Ecto neural progenitor cell (in vitro differentiated cells): ENCODE results near the gene STK11IP.

ENCODE experiments used
- DNase-seq: peaks from one replicate; pipeline ENCODE4 v3.0.0-alpha.2; 2018; ENCODE audit warnings: low spot score

The STK11IP gene

GRCh38 chr2:219581346-219581745, 16.3 kb upstream of the STK11IP start:
- no peak for DNase-seq

- DNase-seq, result no peak
Measured at GRCh38 chr2:219591091-219591490, 6.6 kb upstream of the STK11IP start.

- DNase-seq, result no peak
Measured at GRCh38 chr2:219592736-219593135, 4.9 kb upstream of the STK11IP start.

GRCh38 chr2:219593154-219593553, 4.5 kb upstream of the STK11IP start:
- no peak for DNase-seq

- DNase-seq, result no peak
Measured at GRCh38 chr2:219595256-219595655, 2.4 kb upstream of the STK11IP start.

- DNase-seq, result no peak
Measured at GRCh38 chr2:219596954-219597551, 604 bp upstream of the STK11IP start.

GRCh38 chr2:219598308-219599078, 836 bp downstream of the STK11IP start:
- no peak for DNase-seq

GRCh38 chr2:219603771-219604170, 6.1 kb downstream of the STK11IP start:
- no peak for DNase-seq

GRCh38 chr2:219605607-219605954, 7.9 kb downstream of the STK11IP start:
- DNase-seq, result no peak

GRCh38 chr2:219607931-219608330, 10.3 kb downstream of the STK11IP start:
- no peak for DNase-seq

- DNase-seq, result no peak
Measured at GRCh38 chr2:219608399-219608964, 10.8 kb downstream of the STK11IP start.

GRCh38 chr2:219609149-219609750, 11.6 kb downstream of the STK11IP start:
- DNase-seq, result no peak

GRCh38 chr2:219611306-219611705, 13.6 kb downstream of the STK11IP start:
- DNase-seq, result no peak

- DNase-seq, result no peak
Measured at GRCh38 chr2:219611866-219612576, 14.4 kb downstream of the STK11IP start.

- DNase-seq, result no peak
Measured at GRCh38 chr2:219612577-219613286, 15.1 kb downstream of the STK11IP start.

- no peak for DNase-seq
Measured at GRCh38 chr2:219613461-219614070, 15.9 kb downstream of the STK11IP start.

GRCh38 chr2:219614076-219614860, 16.6 kb downstream of the STK11IP start:
- DNase-seq, result no peak

GRCh38 chr2:219615036-219615435, 17.4 kb downstream of the STK11IP start:
- no peak for DNase-seq

GRCh38 chr2:219615894-219616293, 18.2 kb downstream of the STK11IP start:
- no peak for DNase-seq

- no peak for DNase-seq
Measured at GRCh38 chr2:219616550-219616949, 18.9 kb downstream of the STK11IP start.

GRCh38 chr2:219618733-219619122, 21.1 kb downstream of the STK11IP start:
- no peak for DNase-seq
